PC-3 (cell line): ENCODE measurements around the gene CYP2A7. TPM values are rescaled to one million over a fixed set of nuclear protein-coding genes. Genes with fewer than 3 reads are reported as not detected.
"Not testable (repeated sequence)": the region's sequence is repeated elsewhere in the genome, so short reads cannot be mapped to it uniquely, and the experiment has no call there.

Experiments
- ATAC-seq: fragments of 200-7000 bp; cut with Tn5 transposase; 2 replicates; pipeline ENCODE4 v1.9.1; 2020; ENCODE audit warnings: mild to moderate bottlenecking, moderate library complexity
- BruUV-seq: library from RNA; stranded (reverse); fragments of 400-500 nt; replicated peaks from 2 replicates; lab custom pipeline; 2021; lab: Mats Ljungman, UMichigan
- CTCF ChIA-PET: fragments of 300-600 bp; sonication (Branson Sonifier 250); formaldehyde crosslinking; loops from one replicate; lab custom pipeline; 2022; ENCODE audit warnings: antibody characterized with exemption; lab: Charles Lee
- POLR2A ChIA-PET: fragments of 300-600 bp; sonication (Branson Sonifier 250); formaldehyde crosslinking; loops from one replicate; lab custom pipeline; 2022; ENCODE audit warnings: antibody characterized with exemption; ENCODE audit not compliant: unreplicated experiment; lab: Charles Lee
- DNase-seq: peaks from one replicate; pipeline ENCODE4 v3.0.0-alpha.2; 2015
- H2AFZ ChIP-seq: fragments of 300-600 bp; sonication (generic); 2 replicates; pipeline ENCODE4 v1.6.0; 2016; ENCODE audit warnings: antibody characterized with exemption, low read length
- H3F3A ChIP-seq: fragments of 300-600 bp; sonication (generic); one replicate; pipeline ENCODE4 v1.6.0; 2017; ENCODE audit warnings: antibody characterized with exemption, low read length, control low read depth, mild to moderate bottlenecking; ENCODE audit not compliant: unreplicated experiment
- H3K27ac ChIP-seq: fragments of 300-600 bp; sonication (generic); 2 replicates; pipeline ENCODE4 v1.5.1; 2016; ENCODE audit warnings: mild to moderate bottlenecking, low read length
- H3K27me3 ChIP-seq: fragments of 300-600 bp; sonication (generic); 2 replicates; pipeline ENCODE4 v1.6.1; 2016; ENCODE audit warnings: low read length, mixed read lengths
- H3K36me3 ChIP-seq: fragments of 300-600 bp; sonication (generic); 2 replicates; pipeline ENCODE4 v1.6.1; 2016; ENCODE audit warnings: low read depth, mixed run types, low read length, mixed read lengths
- H3K4me1 ChIP-seq: fragments of 300-600 bp; sonication (generic); 2 replicates; pipeline ENCODE4 v1.5.1; 2016; ENCODE audit warnings: low read length; ENCODE audit not compliant: insufficient read depth
- H3K4me2 ChIP-seq: fragments of 300-600 bp; sonication (generic); 2 replicates; pipeline ENCODE4 v1.6.0; 2016; ENCODE audit warnings: low read length
- H3K4me3 ChIP-seq: fragments of 300-600 bp; sonication (generic); 2 replicates; pipeline ENCODE4 v1.5.1; 2016; ENCODE audit warnings: mild to moderate bottlenecking, low read length, mixed read lengths
- H3K79me2 ChIP-seq: fragments of 300-600 bp; sonication (generic); 2 replicates; pipeline ENCODE4 v1.6.1; 2017; ENCODE audit warnings: low read length, mixed read lengths
- H3K9ac ChIP-seq: fragments of 300-600 bp; sonication (generic); 2 replicates; pipeline ENCODE4 v1.6.0; 2016; ENCODE audit warnings: mild to moderate bottlenecking, low read length
- H3K9me2 ChIP-seq: fragments of 300-600 bp; sonication (generic); replicated peaks from 2 replicates; pipeline ENCODE4 v1.6.1; 2016; ENCODE audit warnings: mixed run types, low read length, mixed read lengths
- H3K9me3 ChIP-seq: fragments of 300-600 bp; sonication (generic); 2 replicates; pipeline ENCODE4 v1.6.1; 2016; ENCODE audit warnings: low read length, mixed read lengths
- H4K20me1 ChIP-seq: fragments of 300-600 bp; sonication (generic); 2 replicates; pipeline ENCODE4 v1.6.1; 2016; ENCODE audit warnings: low read length, mixed read lengths
- EZH2 ChIP-seq: fragments of 300-600 bp; sonication (generic); IDR thresholded peaks from one replicate; pipeline ENCODE4 v1.6.1; 2017; ENCODE audit warnings: antibody characterized with exemption, mild to moderate bottlenecking, low read length; ENCODE audit not compliant: unreplicated experiment
- EZH2phosphoT487 ChIP-seq: fragments of 300-600 bp; sonication (generic); IDR thresholded peaks from 2 replicates; pipeline ENCODE4 v1.6.1; 2018; ENCODE audit warnings: mild to moderate bottlenecking, antibody characterized with exemption, low read length, borderline replicate concordance
- intact Hi-C: fragments of 100-400 bp; cut with micrococcal nuclease; formaldehyde crosslinking; loops from 2 replicates; pipeline ENCODE4 v1.9.0; 2023
- total RNA-seq: library from RNA; depleted of rRNA; stranded (reverse); fragments of >200 nt; gene quantifications from 2 replicates; pipeline ENCODE4 v1.2.3, GENCODE V29; 2014
- TF ChIP-seq, protein P1 (sequence below): fragments of 300-600 bp; sonication (generic); conservative IDR thresholded peaks from 2 replicates; pipeline ENCODE4 v1.5.1; 2017; ENCODE audit warnings: antibody characterized with exemption, low read depth, mild to moderate bottlenecking, low read length

CYP2A7 gene
- total RNA-seq, 1 experiment from 2014 or later, result not detected

DNA sequence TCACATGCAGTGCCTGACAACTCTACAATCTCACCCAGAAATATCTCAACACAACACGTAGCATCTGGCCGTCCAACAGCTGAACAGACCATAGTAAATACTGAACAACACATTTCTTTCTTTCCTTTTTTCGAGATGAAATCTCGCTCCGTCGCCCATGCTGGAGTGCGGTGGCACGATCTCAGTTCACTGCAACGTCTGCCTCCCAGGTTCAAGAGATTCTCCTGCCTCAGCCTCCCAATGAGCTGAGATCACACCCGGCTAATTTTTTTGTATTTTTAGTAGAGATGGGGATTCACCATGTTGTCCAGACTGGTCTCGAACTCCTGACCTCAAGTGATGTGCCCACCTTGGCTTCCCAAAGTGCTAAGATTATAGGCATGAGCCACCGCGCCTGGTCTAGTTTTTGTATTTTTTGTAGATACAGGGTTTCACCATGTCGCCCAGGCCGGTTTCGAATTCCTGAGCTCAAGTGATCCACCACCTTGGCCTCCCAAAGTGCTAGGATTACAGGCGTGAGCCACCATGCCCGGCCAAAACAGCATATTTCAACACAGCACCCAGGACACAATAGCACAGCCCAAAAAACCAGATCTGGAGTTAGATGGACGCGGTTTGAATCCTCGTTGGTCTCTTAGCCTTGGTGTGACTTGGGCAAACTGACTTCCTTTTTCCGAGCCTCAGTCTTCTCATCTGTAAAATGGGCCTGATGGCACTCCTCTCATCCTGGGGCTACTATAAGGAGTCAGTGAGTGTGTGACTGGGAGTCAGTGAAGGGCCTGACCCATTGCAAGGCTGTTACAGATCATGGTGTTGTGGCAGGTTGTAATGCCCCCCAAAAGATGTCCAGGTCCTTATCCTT is 54.4 kb downstream of the CYP2A7 start:
- no peaks in the 10 kb centered on the region for H4K20me1 ChIP-seq
- no peak overlapping the region for H3K4me3 ChIP-seq
- no peak overlapping the region for H3K9ac ChIP-seq
- ChIA-PET CTCF (no interaction called here), POLR2A (no interaction called here)
- no peaks in the 10 kb centered on the region for H3K9me2 ChIP-seq
- H3K9me3 ChIP-seq, result no peaks in the 10 kb centered on the region
- peaks cover 7% of the 10 kb centered on the region for H3K4me1 ChIP-seq
- no peak overlapping the region for H3K27ac ChIP-seq
- no peaks in the 10 kb centered on the region for H3K79me2 ChIP-seq
- H2AFZ ChIP-seq, result no peak overlapping the region
- intact Hi-C loops, result no loop called here
- H3K27me3 ChIP-seq, result no peaks in the 10 kb centered on the region
- H3K4me2 ChIP-seq, result no peak overlapping the region
- no peaks in the 10 kb centered on the region for H3F3A ChIP-seq
- no peak for DNase-seq
- no peak for ATAC-seq
- TF ChIP-seq EZH2phosphoT487 (no peak), EZH2 (no peak)
- TF ChIP-seq, protein P1, sequence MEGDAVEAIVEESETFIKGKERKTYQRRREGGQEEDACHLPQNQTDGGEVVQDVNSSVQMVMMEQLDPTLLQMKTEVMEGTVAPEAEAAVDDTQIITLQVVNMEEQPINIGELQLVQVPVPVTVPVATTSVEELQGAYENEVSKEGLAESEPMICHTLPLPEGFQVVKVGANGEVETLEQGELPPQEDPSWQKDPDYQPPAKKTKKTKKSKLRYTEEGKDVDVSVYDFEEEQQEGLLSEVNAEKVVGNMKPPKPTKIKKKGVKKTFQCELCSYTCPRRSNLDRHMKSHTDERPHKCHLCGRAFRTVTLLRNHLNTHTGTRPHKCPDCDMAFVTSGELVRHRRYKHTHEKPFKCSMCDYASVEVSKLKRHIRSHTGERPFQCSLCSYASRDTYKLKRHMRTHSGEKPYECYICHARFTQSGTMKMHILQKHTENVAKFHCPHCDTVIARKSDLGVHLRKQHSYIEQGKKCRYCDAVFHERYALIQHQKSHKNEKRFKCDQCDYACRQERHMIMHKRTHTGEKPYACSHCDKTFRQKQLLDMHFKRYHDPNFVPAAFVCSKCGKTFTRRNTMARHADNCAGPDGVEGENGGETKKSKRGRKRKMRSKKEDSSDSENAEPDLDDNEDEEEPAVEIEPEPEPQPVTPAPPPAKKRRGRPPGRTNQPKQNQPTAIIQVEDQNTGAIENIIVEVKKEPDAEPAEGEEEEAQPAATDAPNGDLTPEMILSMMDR, result no peak
- no peaks in the 10 kb centered on the region for H3K36me3 ChIP-seq
- BruUV-seq, result no TSS peak

DNA sequence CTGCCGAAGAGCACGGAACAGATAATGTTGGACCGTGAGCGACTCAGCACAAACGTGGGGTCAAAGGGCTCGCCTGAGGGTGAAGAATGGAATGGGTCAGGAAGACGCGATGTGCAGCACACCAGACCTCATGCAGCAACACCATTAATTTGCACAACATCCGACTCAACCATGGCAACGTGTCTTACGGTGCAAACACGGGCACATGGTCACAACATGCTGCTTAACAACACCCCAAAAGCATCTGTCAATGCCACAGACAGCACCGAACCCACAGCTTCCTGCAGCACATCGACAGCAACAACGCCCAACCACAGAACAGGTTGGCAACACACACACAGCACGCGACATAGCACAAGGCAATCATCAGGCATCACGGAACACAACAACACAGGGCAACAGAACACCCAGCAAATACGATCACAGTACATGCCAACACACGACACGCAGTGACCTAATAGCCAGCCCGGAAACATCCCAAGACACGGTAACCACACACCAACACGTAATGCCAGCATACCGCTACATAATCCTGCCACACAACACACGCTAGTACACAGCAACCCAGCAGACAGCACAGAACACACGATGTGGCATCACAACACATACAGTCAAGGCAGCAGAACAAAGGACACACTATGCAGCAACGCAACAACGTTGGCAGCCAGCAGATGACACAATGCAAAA is 55.2 kb downstream of the CYP2A7 start:
- ATAC-seq, H3K9me2 ChIP-seq, H3K4me2 ChIP-seq, H3K36me3 ChIP-seq, POLR2A ChIA-PET, H3F3A ChIP-seq, H4K20me1 ChIP-seq, H3K9me3 ChIP-seq, H2AFZ ChIP-seq, DNase-seq, H3K27me3 ChIP-seq, H3K27ac ChIP-seq, H3K79me2 ChIP-seq, intact Hi-C loops, H3K4me1 ChIP-seq, BruUV-seq, CTCF ChIA-PET, H3K9ac ChIP-seq, H3K4me3 ChIP-seq: not testable (repeated sequence)

DNA sequence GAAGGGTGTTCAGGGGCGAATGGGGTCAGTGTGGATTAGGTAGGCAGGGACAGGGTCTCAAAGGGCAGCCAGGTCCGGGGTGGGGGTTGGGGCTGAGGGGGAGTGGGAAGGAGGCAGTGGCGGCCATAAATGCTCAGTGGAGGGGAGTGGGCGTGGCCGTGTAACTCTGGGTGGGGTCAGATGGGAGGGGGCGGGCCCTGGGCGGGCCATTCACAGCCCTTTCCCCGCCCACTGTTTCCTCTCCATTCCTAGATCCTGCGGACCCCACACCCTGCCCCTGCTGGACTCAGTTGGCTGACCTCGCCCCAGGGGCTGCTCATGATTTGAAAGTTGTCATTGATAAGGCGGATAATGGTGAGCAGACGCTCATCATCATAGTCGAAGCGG is 55.7 kb downstream of the CYP2A7 start:
- H3F3A ChIP-seq, intact Hi-C loops, DNase-seq, H3K4me3 ChIP-seq, H3K4me2 ChIP-seq, ATAC-seq, H3K9ac ChIP-seq, H3K79me2 ChIP-seq, H2AFZ ChIP-seq, H3K27me3 ChIP-seq, H3K27ac ChIP-seq, POLR2A ChIA-PET, CTCF ChIA-PET, H3K9me2 ChIP-seq, H4K20me1 ChIP-seq, H3K36me3 ChIP-seq, BruUV-seq, H3K4me1 ChIP-seq, H3K9me3 ChIP-seq: not testable (repeated sequence)

DNA sequence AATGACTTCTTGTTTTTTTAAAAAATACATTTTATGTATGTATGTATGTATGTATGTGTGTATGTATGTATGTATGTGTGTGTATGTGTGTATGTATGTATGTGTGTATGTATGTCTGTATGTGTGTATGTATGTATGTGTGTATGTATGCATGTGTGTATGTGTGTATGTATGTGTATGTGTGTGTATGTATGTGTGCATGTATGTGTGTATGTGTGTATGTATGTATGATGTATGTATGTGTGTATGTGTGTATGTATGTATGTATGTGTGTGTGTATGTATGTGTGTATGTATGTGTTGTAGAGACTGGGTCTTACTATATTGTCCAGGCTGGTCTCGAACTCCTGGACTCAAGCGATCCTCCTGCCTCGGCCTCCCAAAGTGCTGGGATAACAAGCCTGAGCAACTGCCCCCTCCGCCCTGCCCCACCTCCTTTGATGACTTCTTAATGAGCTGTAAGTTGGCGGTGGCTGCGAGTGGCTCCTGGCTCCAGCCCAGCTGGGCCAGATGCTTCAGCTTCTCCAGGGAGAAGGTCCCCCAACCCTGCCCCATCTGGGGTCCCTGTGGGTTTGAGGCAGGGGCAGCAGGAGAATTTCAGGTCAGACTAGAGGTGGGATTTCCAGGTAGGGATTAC is 56.5 kb downstream of the CYP2A7 start:
- H3K79me2 ChIP-seq, H3K27me3 ChIP-seq, DNase-seq, H2AFZ ChIP-seq, H4K20me1 ChIP-seq, H3K9me3 ChIP-seq, H3K9ac ChIP-seq, H3K4me2 ChIP-seq, H3F3A ChIP-seq, H3K27ac ChIP-seq, H3K9me2 ChIP-seq, H3K4me3 ChIP-seq, POLR2A ChIA-PET, CTCF ChIA-PET, H3K36me3 ChIP-seq, ATAC-seq, intact Hi-C loops, BruUV-seq, H3K4me1 ChIP-seq: not testable (repeated sequence)
